ENCODE results near the gene LRP1-AS.

Gene LRP1-AS

GRCh38 chr12:57096748-57097553, 50.5 kb downstream of the LRP1-AS start:
- DNase-seq, result no peak
- H3K27me3 ChIP-seq, result no peaks in the 10 kb centered on the region
- peak overlapping the region; percentile 12 to 91 for H3K27ac ChIP-seq
- H3K4me3 ChIP-seq, result no peak overlapping the region
- H3K36me3 ChIP-seq, result peaks cover 73 to 92% (median 86%) of the 10 kb centered on the region in 3 donors
- no peaks in the 10 kb centered on the region for H3K9me3 ChIP-seq
- TF ChIP-seq, protein P1, sequence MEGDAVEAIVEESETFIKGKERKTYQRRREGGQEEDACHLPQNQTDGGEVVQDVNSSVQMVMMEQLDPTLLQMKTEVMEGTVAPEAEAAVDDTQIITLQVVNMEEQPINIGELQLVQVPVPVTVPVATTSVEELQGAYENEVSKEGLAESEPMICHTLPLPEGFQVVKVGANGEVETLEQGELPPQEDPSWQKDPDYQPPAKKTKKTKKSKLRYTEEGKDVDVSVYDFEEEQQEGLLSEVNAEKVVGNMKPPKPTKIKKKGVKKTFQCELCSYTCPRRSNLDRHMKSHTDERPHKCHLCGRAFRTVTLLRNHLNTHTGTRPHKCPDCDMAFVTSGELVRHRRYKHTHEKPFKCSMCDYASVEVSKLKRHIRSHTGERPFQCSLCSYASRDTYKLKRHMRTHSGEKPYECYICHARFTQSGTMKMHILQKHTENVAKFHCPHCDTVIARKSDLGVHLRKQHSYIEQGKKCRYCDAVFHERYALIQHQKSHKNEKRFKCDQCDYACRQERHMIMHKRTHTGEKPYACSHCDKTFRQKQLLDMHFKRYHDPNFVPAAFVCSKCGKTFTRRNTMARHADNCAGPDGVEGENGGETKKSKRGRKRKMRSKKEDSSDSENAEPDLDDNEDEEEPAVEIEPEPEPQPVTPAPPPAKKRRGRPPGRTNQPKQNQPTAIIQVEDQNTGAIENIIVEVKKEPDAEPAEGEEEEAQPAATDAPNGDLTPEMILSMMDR (IDR thresholded peaks at IDR 0.05), result no peak
- intact Hi-C loops (cut with DNase I; ENCODE audit: low total_unique reads), result no loop called here
- H3K4me1 ChIP-seq, result peaks cover 0 to 41% (median 28%) of the 10 kb centered on the region in 4 donors

DNA sequence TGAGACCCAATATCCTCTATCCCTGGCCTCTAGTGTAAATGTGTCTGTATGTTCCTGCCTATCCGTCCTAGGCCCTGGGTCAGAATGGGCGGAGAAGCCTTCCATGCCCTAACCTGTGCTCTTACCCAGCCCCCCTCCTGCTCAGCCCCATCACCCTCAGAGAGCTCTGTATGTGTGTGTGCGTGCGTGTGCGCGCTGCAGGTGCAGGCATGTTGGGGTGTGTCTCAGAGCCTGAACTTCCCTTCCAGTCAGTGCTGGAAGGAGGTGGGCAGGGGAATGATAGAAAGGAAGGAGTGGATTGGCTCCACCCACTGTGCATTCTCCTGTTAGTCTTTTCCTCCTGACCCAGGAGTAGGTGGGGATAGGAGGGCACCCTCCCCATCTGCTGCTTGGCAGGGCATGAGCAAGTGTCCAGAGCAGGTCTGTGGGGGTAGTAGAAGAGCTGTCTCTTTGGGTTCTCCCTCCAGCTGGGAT, 51.3 kb downstream of the LRP1-AS start:
- Histone ChIP-seq H3K27me3 (no peaks in the 10 kb centered on the region), H3K27ac (peak overlapping the region; percentile 12 to 91), H3K4me3 (no peak overlapping the region), H3K9me3 (no peaks in the 10 kb centered on the region), H3K36me3 (peaks cover 76 to 92% (median 86%) of the 10 kb centered on the region in 3 donors), H3K4me1 (peaks cover 6 to 50% (median 37%) of the 10 kb centered on the region in 4 donors)
- no peak for DNase-seq
- TF ChIP-seq, protein P1 (IDR thresholded peaks at IDR 0.05), result no peak
- intact Hi-C loops (cut with DNase I; ENCODE audit: low total_unique reads), result no loop called here

DNA sequence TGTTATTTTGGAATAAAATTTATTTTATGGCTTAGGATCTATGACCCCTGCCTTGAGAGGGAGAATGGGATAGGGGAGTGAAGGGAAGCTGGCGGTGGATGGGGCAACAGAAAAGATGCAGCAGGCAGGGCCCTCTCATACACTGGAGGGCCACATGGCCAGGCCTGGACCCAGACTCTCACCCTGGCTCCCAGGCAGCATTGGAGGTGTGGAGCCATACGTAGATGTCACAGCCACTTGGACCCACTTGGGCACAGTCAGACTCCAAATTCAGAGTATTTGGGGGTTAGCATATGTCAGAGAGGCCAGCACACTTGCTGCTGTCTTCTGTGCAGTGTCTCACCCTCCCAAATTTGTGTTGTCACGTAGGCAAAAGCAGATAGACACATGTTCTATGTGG, 52.0 kb downstream of the LRP1-AS start:
- Histone ChIP-seq H3K4me3 (no peak overlapping the region), H3K9me3 (no peaks in the 10 kb centered on the region), H3K27ac (peak overlapping the region; percentile 91 to 99), H3K4me1 (peaks cover 8 to 57% (median 44%) of the 10 kb centered on the region in 4 donors), H3K36me3 (peaks cover 75 to 90% (median 88%) of the 10 kb centered on the region in 3 donors), H3K27me3 (no peaks in the 10 kb centered on the region)
- TF ChIP-seq, protein P1 (IDR thresholded peaks at IDR 0.05), result no peak
- DNase-seq, result no peak
- intact Hi-C loops (cut with DNase I; ENCODE audit: low total_unique reads), result loop anchor here (2.0 kb wide), 1 partner anchor 15 kb away; the partner anchor contains the start of gene STAT6
